HG03095 (cell line): ENCODE results near the gene BORCS8.
"Not testable (repeated sequence)": the region's sequence is repeated elsewhere in the genome, so short reads cannot be mapped to it uniquely, and the experiment has no call there.

Experiments
- ATAC-seq: cut with Tn5 transposase; IDR thresholded peaks from one replicate; pipeline ENCODE4 v1.9.1; 2021; ENCODE audit warnings: moderate library complexity; ENCODE audit not compliant: unreplicated experiment

BORCS8 gene

DNA sequence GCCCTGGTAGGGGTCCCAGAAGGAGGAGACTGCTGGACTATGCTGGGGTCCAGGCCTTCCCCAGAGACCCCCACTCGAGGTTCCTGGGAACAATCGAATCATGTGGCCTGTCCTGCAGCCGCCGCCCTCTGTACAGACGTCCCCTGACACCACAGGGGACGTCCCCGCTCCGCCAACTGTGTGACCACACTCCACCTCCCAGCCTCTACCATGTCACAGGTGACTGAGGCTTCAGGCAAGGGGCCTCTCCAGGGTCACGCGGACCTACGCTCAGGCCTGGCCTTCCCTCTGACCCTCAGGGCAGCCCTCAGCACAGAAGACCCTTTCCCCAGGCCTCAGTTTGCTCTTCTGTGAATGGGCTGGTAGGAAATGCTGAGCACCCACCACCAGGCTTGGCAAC, 40.5 kb downstream of the BORCS8 start:
- ATAC-seq, result peak; percentile 64

DNA sequence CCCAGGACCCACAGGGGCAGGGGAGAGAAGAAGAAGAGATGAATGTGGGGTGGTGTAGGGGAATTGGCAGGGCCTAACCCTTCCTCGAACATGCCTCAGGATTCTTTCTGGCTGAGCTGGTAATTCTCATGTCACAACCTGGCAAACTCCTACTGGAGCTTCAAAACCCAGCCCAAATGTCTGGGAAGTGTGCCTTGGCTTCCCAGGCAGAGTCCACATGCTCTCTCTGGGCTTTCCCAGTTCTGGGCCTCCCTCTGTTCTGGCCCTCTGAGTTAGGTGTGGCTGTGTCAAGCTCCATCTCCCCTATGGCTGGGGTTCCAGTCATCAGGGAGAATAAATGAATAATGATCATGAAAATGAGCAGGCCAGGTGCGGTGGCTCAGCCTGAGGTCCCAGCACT, 42.5 kb downstream of the BORCS8 start:
- ATAC-seq, result no peak

DNA sequence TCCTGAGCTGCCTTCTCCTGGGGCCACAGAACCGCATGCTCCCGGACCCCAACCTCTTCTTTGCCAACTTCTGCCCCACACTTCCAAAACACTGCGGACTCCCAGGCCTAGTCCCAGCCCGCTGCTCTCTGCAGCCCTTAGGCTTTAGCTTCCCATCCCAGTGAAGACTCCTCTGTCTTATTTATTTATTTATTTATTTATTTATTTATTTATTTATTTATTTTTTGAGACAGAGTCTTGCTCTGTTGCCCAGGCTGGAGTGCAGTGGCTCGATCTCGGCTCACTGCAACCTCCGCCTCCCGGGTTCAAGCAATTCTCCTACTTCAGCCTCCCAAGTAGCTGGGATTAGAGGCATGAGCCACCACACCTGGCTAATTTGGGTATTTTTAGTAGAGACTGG, 43.4 kb downstream of the BORCS8 start:
- not testable (repeated sequence) for ATAC-seq

DNA sequence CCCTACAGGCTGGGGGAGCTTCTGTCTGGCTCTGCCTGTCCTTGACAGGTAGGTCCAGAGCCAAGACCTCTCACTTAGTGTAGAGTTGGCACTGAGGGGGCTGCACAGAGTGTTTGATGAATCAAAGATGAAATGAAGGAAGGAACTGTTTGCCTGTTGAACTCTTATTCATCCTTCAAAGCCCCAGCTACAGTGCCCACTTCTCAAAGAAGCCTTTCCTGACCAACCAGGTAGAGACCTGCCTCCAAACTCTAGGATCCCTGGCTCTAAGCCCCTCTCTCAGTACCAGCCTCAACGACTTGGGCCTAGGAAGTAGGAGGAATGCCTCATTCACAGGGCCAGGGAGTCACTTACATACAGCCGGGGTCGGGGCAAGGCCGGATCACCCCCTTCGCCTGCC, 44.6 kb downstream of the BORCS8 start:
- ATAC-seq, result no peak

DNA sequence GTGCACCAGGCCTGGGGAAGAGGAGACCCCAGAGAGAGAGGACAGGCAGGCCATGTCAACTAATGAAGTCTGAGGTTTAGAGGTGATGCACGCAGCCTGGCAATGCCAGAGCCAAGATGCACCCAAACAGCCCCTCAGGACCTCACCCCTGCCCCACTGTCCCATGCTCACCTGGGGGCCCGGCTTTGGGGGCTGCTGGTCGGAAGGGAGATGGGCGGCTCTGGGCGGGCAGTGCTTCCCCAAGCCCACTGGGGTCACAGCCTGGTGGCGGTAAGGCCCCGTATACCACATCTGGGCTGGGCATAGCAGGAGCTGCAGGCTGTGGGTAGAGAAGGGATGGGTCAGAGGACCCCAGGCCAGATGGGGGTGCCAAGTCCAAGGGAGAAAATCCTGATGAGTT, 45.1 kb downstream of the BORCS8 start:
- ATAC-seq, result no peak

DNA sequence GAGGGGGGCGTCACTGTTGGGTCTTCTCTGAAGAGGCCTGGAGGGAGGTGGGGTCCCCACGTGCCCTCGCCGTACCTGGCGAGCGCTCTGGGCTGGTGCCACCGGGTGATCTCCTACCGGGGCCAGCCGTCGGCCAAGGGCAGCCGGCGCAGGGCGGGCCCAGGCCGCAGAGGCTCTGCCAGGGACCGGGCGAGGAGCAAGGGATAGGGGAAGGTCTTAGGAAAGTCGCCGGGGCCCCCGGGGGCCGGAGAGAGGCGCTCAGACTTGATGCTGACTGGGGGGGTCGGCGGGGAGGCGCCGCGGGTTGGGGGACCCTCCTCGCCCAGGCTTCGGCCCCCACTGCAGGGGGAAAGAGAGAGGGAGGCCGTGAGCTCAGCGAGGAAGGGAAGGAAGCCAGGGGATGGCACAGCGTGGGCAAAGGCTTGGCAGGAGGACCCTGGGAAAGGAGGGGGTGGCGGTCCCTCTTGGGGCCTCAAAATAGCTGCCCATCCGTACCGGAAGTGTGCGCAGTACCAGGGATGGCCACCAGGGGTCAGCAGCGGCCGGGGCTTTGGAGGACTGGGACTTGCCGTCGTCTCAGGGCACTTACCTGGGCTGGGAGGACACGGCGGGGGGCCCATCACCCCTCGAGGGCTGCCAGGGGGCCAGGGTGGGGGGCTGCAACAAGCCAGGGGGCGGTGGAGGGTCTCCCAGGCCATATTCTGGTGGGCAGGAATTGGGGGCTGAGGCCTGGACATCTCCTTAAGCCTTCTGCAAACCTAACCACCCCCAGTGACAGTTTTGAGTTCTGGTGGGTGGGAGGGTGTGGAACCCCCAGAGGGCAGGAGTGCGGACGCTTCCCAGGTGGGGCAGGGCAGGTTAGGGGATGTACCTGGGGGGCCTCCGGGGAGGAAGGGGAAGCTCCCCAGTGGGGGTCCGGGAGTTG, 46.0 kb downstream of the BORCS8 start:
- no peak for ATAC-seq

DNA sequence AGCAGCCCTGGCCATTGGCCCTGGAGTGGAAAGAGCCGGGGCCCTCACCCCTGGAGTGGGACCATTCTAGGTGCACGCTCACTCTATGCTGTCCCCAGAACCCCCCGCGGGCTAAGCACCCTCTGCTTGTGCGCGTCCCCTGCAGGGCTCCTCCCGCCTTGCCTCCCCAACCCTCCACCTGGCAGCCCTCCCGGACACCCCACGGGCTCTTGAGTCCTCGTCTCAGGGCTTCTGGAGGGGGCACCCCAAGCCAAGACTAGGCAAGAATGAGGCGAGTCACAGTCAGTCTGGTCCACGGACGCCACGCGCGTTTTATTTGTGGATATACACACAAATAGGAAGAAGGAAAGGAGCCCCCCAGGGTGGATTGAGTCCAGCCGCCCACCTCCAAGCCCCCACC, 46.7 kb downstream of the BORCS8 start:
- no peak for ATAC-seq

DNA sequence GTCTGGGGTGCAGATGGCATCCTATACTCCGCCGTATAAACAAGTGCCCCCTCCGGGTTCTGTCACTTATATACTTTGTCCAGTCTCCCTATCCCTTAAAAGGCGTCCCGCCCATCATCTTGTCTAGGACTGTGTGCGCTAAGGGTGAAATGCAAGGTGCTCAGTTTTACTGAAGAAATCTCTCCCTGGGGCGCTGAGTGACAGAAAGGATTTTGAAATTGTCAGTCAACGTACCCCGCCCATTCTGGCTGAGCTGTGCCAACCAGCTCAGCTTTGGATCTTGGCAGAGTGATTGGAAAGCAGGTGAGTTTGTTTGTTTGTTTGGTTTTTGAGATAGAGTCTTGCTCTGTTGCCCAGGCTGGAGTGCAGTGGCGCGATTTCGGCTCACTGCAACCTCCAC, 49.6 kb downstream of the BORCS8 start:
- ATAC-seq, result no peak

DNA sequence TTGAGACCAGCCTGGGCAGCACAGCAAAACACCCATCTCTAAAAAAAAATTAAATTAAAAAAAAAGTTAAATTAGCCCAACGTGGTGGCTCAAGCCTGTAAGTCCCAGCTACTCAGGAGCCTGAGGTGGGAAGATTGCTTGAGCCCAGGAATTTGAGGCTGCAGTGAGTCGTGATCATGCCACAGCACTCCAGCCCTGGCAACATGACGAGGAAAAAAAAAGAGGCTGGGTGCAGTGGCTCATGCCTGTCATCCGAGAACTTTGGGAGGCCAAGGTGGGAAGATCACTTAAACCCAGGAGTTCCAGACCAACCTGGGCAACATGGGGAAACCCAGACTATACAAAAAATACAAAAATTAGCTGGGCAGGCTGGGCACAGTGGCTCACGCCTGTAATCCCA, 51.5 kb downstream of the BORCS8 start:
- ATAC-seq, result no peak

DNA sequence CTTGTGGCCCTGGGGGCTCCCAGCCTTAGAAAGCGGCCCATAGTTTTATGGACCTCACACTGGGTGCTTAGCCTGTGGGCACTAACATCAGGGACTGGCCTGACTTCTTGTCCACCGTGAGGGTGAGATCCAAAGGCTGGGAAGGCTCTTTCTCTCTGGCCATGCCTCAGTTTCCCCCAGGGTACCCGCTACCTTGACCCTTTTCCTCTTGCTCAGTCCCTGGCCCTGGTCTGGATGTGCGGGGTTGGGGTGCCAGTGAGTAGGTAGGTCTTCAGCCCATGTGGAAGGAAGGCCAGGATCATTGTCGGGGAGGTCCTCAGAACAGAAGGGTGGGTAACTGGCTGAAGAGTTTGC, 52.1 kb downstream of the BORCS8 start:
- ATAC-seq, result no peak

DNA sequence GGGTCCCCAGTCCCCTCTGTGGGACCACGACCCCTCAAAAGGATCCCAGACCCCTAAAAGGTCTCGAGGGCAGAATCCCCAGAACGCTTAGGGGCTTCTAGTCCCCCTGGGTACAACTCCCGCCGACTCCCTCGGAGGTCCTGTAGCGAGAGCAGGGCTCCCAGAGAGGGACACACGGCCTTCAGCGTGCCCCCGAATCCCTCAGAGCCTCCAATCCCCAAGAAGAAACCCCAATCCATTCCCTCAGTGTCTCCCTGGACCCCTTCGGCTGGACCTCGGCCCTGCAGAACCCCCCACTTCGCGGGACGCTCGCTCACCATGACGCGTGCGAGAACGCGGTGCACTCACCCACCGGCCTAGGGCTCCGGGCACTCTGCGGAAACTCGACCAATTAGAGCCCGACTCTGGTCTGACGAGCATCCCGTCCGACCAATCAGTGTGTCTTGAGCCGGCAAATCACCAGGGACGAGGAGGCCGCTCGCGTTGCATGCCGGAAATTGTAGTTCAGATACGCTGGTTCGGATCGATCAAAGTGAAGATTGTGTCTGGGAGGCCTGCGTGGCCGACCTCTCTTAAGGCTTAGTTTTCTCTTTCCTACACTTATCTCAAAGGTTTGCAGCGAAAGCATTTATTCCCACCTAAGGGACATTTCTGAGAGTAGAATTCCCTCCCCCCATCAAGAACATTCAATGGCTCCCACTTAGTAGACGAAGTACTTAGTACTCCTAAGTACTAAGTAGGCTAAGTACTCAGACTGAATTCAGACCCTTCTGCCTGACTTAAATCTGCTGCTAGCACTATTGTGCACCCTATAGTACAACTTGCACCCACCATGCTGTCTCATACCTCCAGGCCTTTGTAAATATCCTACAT, 53.6 kb downstream of the BORCS8 start, which contains the start of gene TMEM161A:
Gene TMEM161A, minus strand, starts transcription at position 370 of the 873 bp plus-strand sequence. Its CDS starts 50 bp downstream, at position 320.
- peak; percentile 92 for ATAC-seq

DNA sequence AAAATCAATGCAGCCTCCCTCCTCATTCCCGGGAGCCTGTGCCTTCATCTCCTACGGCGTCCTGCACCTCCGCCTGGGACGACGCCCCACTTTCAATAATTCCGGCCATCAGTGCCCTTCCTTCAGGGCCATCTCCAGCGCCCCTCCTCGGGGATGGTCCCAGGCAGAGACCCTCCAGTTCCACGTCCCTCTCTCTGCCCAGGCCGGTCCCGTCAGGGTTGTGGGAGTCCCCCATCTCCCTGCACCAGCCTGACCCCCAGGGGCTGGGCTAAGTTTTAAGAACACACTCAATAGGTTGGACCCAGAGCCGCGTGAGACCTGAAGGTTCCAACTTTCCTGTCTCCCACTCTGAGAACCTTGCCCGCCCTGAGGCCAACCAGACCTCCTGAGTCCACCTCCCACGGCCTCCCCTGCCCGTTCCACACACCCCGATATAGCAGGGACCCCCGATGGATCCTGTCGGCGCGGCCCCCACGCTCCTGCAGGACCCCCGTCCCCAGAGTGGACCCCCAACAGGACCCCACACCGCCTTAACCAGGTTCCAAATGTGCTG, 54.3 kb downstream of the BORCS8 start:
- ATAC-seq, result no peak

DNA sequence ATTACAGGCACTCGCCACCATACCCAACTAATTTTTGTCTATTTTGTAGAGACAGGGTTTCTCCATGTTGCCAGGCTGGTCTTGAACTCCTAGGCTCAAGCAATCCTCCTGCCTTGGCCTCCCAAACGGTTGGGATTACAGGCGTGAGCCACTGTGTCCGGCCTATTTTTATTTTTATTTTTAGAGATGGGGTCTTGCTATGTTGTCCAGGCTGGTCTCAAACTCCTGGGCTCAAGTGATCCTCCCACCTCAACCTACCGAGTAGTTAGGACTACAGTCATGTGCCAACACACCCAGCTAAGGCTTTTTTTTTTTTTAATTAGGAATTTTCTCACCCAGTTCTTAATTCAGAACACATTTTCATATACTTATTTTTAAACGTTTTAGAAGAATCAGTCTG, 56.2 kb downstream of the BORCS8 start:
- ATAC-seq, result not testable (repeated sequence)

DNA sequence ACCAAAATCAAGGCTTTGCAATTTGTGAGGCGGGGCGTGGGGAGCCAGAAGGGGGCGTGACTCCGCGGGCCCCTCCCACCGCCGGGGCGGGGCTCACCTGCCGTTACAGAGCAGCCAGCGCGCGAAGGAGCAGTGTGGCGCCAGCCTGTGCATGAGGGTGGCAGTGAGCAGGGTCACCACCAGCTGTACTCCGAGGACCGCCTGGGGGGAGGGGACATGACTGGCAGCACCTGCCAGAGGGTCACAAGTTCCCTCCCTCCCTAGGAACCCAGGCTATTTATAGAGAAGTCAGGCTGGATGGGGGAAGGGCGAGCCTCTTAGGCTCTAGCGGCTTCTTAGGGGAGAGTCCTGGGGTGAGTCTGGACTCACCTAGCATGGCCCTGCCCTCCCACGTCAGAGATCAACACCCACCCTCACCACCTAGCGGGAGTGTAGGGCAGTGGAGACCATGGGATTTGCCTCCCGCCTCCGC, 57.2 kb downstream of the BORCS8 start:
- no peak for ATAC-seq

DNA sequence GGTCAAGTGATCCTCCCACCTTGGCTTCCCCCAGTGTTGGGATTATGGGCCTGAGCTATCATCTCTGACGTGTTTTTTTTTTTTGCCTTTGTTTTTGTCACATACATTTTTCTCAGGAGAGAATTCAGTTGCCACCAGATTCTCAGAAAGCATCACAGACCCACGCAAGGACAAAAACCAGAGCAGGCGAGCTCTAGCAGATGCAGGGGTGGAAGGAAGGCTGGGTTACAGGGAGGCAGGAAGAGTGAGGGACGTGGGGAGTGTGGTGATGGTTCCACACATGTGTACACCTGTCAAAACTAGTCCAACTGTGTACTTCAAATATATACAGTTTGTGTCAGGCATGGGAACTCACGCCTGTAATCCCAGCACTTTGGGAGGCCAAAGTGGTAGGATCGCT, 58.0 kb downstream of the BORCS8 start:
- ATAC-seq, result no peak

DNA sequence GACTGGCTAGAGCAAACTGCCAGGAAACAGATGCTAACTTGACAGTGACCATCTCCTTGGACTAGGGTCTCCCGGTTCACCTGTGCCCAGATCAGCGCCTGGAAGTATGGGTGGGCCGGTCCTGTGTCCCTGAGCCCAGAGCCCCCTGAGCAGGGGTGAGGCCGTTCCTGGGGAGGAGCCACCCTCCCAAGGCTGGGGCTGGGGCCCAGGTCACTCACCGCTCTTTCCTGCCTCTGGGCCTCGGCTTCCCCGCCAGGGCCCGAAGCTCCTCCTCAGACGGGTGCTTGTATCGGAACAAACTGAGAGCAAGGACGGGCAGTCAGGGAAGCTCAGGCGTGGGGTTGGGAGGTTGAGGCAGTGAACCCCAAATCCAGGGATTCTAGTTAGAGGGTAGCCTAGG, 59.0 kb downstream of the BORCS8 start:
- no peak for ATAC-seq

DNA sequence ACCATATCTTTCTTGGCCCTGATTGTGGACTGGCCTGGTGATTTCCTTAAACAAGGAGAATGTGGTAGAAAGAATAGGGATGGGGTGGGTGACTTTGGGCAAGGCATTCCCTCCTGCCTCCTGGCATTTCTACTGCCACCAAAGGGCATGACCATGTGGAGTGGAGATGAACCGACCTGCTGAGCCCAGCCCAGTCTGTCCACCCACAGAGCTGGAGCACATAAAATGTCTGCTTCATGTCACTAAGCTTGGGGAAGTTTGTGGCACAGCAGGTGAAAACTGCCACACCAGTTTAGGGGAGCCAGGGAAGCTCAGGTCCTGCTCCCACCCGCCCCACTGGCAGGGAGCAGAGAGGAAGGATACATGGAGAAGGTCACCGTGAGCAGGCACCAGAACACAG, 60.0 kb downstream of the BORCS8 start:
- ATAC-seq, result no peak
